PFSK-1 (cell line): Measurements from ENCODE around the gene PCDHGA8. TPM values are rescaled to one million over a fixed set of nuclear protein-coding genes. Genes with fewer than 3 reads are reported as not detected.

ENCODE experiments used
- FOXP2 ChIP-seq: optimal IDR thresholded peaks from 2 replicates; pipeline ENCODE3; 2011; ENCODE audit warnings: borderline replicate concordance, control low read depth, inconsistent platforms; ENCODE audit not compliant: insufficient read depth; ENCODE audit errors: extremely low read length, extremely low read depth
- POLR2AphosphoS5 ChIP-seq: IDR thresholded peaks from 2 replicates; pipeline ENCODE4 v1.6.1; 2012; ENCODE audit warnings: low read depth, mild to moderate bottlenecking, control low read depth, low read length, moderate library complexity
- REST ChIP-seq, 2 experiments: IDR thresholded peaks; 2 replicates each; pipeline versions ENCODE4 v1.6.1 to v1.8.0; 2011 to 2012; ENCODE audit warnings: low read depth in 2 of 2, low read length in 2 of 2, control low read depth in 1 of 2, inconsistent platforms in 1 of 2, mild to moderate bottlenecking in 1 of 2, moderate library complexity in 1 of 2; ENCODE audit not compliant: insufficient read depth in 1 of 2
- SIN3A ChIP-seq: IDR thresholded peaks from 2 replicates; pipeline ENCODE4 v1.6.1; 2012; ENCODE audit warnings: mild to moderate bottlenecking, low read length, moderate library complexity, borderline replicate concordance; ENCODE audit not compliant: insufficient read depth
- TAF1 ChIP-seq: IDR thresholded peaks from 2 replicates; pipeline ENCODE4 v1.6.1; 2012; ENCODE audit warnings: low read length, control low read depth, borderline replicate concordance; ENCODE audit not compliant: insufficient read depth
- polyA plus RNA-seq: library from polyadenylated mRNA; unstranded; fragments of >200 nt; gene quantifications from one replicate; pipeline ENCODE4 v1.2.1, GENCODE V29; 2012; ENCODE audit warnings: low read depth, missing spikeins; ENCODE audit not compliant: insufficient read length

Gene PCDHGA8
- polyA plus RNA-seq = 0.08 TPM

- TF ChIP-seq REST (IDR thresholded peaks at IDR 0.05; ENCODE audit: insufficient read depth in 1 of 2, low read depth in 2 of 2, low read length in 2 of 2) = no peak
- TF ChIP-seq TAF1 = no peak
- TF ChIP-seq SIN3A = no peak
- no peak for TF ChIP-seq POLR2AphosphoS5
- TF ChIP-seq FOXP2 = no peak
Measured at GRCh38 chr5:141392429-141393198, at the start of gene PCDHGA8. PCDHGA8 (plus strand) TSS chr5:141392633; CDS start chr5:141392814, 181 bp downstream.

- no peak for TF ChIP-seq REST (IDR thresholded peaks at IDR 0.05; ENCODE audit: insufficient read depth in 1 of 2, low read depth in 2 of 2, low read length in 2 of 2)
- no peak for TF ChIP-seq POLR2AphosphoS5
- no peak for TF ChIP-seq SIN3A
- no peak for TF ChIP-seq FOXP2
- no peak for TF ChIP-seq TAF1
Measured at GRCh38 chr5:141342773-141343172, 49.7 kb upstream of the PCDHGA8 start.

- TF ChIP-seq POLR2AphosphoS5 (no peak), SIN3A (no peak), TAF1 (no peak), FOXP2 (no peak)
Measured at GRCh38 chr5:141343242-141343952, 49.0 kb upstream of the PCDHGA8 start, which contains the start of gene PCDHGA3. PCDHGA3 (plus strand) TSS chr5:141343829; CDS start chr5:141344034, 205 bp downstream.

GRCh38 chr5:141343953-141344463, 48.4 kb upstream of the PCDHGA8 start:
- TF ChIP-seq SIN3A = no peak
- no peak for TF ChIP-seq POLR2AphosphoS5
- no peak for TF ChIP-seq REST (IDR thresholded peaks at IDR 0.05; ENCODE audit: insufficient read depth in 1 of 2, low read depth in 2 of 2, low read length in 2 of 2)
- TF ChIP-seq FOXP2 = no peak
- TF ChIP-seq TAF1 = no peak

GRCh38 chr5:141345327-141345726, 47.1 kb upstream of the PCDHGA8 start:
- no peak for TF ChIP-seq FOXP2
- no peak for TF ChIP-seq REST (IDR thresholded peaks at IDR 0.05; ENCODE audit: insufficient read depth in 1 of 2, low read depth in 2 of 2, low read length in 2 of 2)
- no peak for TF ChIP-seq POLR2AphosphoS5
- no peak for TF ChIP-seq TAF1
- TF ChIP-seq SIN3A = no peak
